Endodermal cell (in vitro differentiated cells): Measurements from ENCODE around the gene SERPINI1. TPM values are rescaled to one million over a fixed set of nuclear protein-coding genes. Genes with fewer than 3 reads are reported as not detected.

ENCODE experiments used
- DNase-seq: peaks from one replicate; pipeline ENCODE4 v3.0.0-alpha.2; 2017
- H3K27ac ChIP-seq: 2 replicates; pipeline ENCODE4 v1.5.1; 2013; ENCODE audit warnings: mild to moderate bottlenecking, low read depth, low read length, moderate library complexity
- H3K27me3 ChIP-seq: 2 replicates; pipeline ENCODE4 v1.6.1; 2013; ENCODE audit warnings: mild to moderate bottlenecking, low read length, moderate library complexity; ENCODE audit not compliant: insufficient read depth, control insufficient read depth, poor library complexity, severe bottlenecking
- H3K36me3 ChIP-seq: 2 replicates; pipeline ENCODE4 v1.7.0; 2013; ENCODE audit warnings: mild to moderate bottlenecking, low read length, moderate library complexity; ENCODE audit not compliant: control insufficient read depth, insufficient read depth
- H3K4me1 ChIP-seq: one replicate; pipeline ENCODE4 v1.7.0; 2013; ENCODE audit warnings: low read length; ENCODE audit not compliant: control insufficient read depth, insufficient read depth
- H3K4me3 ChIP-seq: 2 replicates; pipeline ENCODE4 v1.5.1; 2013; ENCODE audit warnings: mild to moderate bottlenecking, low read length, moderate library complexity
- H3K9ac ChIP-seq: 2 replicates; pipeline ENCODE4 v1.6.1; 2013; ENCODE audit warnings: mild to moderate bottlenecking, low read length, moderate library complexity; ENCODE audit not compliant: poor library complexity, severe bottlenecking; ENCODE audit errors: extremely low read depth
- H3K9me3 ChIP-seq: 2 replicates; pipeline ENCODE4 v1.6.1; 2013; ENCODE audit warnings: mild to moderate bottlenecking, low read length, moderate library complexity; ENCODE audit not compliant: control insufficient read depth
- H3K27ac Mint-ChIP-seq: 2 replicates; pipeline ENCODE4 v1.8.0; 2020; ENCODE audit warnings: mixed read lengths
- H3K27me3 Mint-ChIP-seq: 2 replicates; pipeline ENCODE4 v1.8.0; 2021; ENCODE audit warnings: mild to moderate bottlenecking, mixed read lengths; ENCODE audit not compliant: insufficient read depth
- H3K36me3 Mint-ChIP-seq: 2 replicates; pipeline ENCODE4 v1.8.0; 2020; ENCODE audit warnings: low read depth, mixed read lengths
- H3K4me1 Mint-ChIP-seq: 2 replicates; pipeline ENCODE4 v1.8.0; 2020; ENCODE audit warnings: mixed read lengths
- H3K4me3 Mint-ChIP-seq: 2 replicates; pipeline ENCODE4 v1.8.0; 2020; ENCODE audit warnings: mild to moderate bottlenecking, moderate library complexity, mixed read lengths
- H3K9me3 Mint-ChIP-seq: 2 replicates; pipeline ENCODE4 v1.8.0; 2020; ENCODE audit warnings: mild to moderate bottlenecking, mixed read lengths
- WGBS, 2 experiments: methylation state at CpG; one replicate each; pipeline versions ENCODE4 v1.1.5 to v1.1.7; 2013; ENCODE audit warnings: missing lambda C conversion rate in 2 of 2, mixed read lengths in 1 of 2; ENCODE audit not compliant: insufficient coverage in 1 of 2, insufficient read length in 1 of 2; 5-methylcytosine and 5-hydroxymethylcytosine counted together
- total RNA-seq, 2 donors: library from RNA; stranded (reverse); fragmentation: NEBNext Ultra II Directional in 1 of 2; extraction: Animal tissue kit (Norgen Biotek cat#: 25700) in 1 of 2; gene quantifications; 2 replicates in 1 of 2; 3 replicates in 1 of 2; pipeline ENCODE4 v1.2.1, GENCODE V29; 2021
- TF ChIP-seq, protein P1 (sequence below): fragments of 200-600 bp; sonication (generic); conservative IDR thresholded peaks from 2 replicates; pipeline ENCODE4 v1.5.0; 2021; ENCODE audit warnings: antibody characterized with exemption, mild to moderate bottlenecking

The SERPINI1 gene
- total RNA-seq, 2 donors from 2014 or later, result 16.1 to 21.2 TPM

DNA sequence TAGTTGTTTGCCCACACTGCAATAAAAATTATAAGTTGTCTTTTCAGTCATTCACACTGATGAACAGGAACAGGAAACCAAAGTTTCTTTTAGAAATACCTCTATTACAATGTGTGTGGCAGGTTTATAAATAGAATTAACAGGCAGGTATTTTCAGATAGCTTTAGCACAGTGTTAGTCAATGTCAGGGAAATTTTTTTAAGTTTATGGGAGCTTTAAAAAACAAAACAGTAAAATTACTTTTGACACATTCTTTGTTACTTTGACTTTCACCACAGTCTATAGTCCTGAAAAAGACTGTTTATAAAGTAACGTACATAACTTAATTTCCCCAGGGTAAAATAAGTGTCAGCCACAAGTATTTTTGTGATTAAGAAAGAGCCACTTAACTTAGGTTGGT lies 38.1 kb downstream of the SERPINI1 start:
- TF ChIP-seq, protein P1, sequence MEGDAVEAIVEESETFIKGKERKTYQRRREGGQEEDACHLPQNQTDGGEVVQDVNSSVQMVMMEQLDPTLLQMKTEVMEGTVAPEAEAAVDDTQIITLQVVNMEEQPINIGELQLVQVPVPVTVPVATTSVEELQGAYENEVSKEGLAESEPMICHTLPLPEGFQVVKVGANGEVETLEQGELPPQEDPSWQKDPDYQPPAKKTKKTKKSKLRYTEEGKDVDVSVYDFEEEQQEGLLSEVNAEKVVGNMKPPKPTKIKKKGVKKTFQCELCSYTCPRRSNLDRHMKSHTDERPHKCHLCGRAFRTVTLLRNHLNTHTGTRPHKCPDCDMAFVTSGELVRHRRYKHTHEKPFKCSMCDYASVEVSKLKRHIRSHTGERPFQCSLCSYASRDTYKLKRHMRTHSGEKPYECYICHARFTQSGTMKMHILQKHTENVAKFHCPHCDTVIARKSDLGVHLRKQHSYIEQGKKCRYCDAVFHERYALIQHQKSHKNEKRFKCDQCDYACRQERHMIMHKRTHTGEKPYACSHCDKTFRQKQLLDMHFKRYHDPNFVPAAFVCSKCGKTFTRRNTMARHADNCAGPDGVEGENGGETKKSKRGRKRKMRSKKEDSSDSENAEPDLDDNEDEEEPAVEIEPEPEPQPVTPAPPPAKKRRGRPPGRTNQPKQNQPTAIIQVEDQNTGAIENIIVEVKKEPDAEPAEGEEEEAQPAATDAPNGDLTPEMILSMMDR, result no peak
- Mint-ChIP-seq H3K9me3 (peaks cover 15% of the 10 kb centered on the region), H3K4me3 (no peak overlapping the region), H3K27me3 (peaks cover 2% of the 10 kb centered on the region), H3K4me1 (no peaks in the 10 kb centered on the region), H3K27ac (no peak overlapping the region), H3K36me3 (peaks cover 3% of the 10 kb centered on the region)
- DNase-seq, result no peak
- H3K27me3 ChIP-seq, result no peaks in the 10 kb centered on the region
- no peak overlapping the region for H3K27ac ChIP-seq
- WGBS, 2 experiments, result 100% methylated on average over 1 of the region's 1 CpG; no CpG with 5 or more reads in 1 of the 2 experiments
- no peaks in the 10 kb centered on the region for H3K4me1 ChIP-seq
- no peaks in the 10 kb centered on the region for H3K36me3 ChIP-seq
- H3K4me3 ChIP-seq, result no peak overlapping the region
- no peak overlapping the region for H3K9ac ChIP-seq
- peaks cover 10% of the 10 kb centered on the region for H3K9me3 ChIP-seq

GRCh38 chr3:167776066-167776685 lies 40.7 kb downstream of the SERPINI1 start:
- Histone ChIP-seq H3K27me3 (no peaks in the 10 kb centered on the region), H3K27ac (no peak overlapping the region), H3K4me1 (no peaks in the 10 kb centered on the region), H3K9ac (no peak overlapping the region), H3K36me3 (no peaks in the 10 kb centered on the region), H3K4me3 (no peak overlapping the region), H3K9me3 (peaks cover 14% of the 10 kb centered on the region)
- H3K4me3 Mint-ChIP-seq, result no peak overlapping the region
- DNase-seq, result no peak
- WGBS, 2 experiments, result 76 to 91% methylated on average over 3 to 4 of the region's 4 CpGs
- H3K27ac Mint-ChIP-seq, result no peak overlapping the region
- no peaks in the 10 kb centered on the region for H3K4me1 Mint-ChIP-seq
- H3K27me3 Mint-ChIP-seq, result peaks cover 2% of the 10 kb centered on the region
- peaks cover 15% of the 10 kb centered on the region for H3K9me3 Mint-ChIP-seq
- TF ChIP-seq, protein P1, result no peak
- H3K36me3 Mint-ChIP-seq, result peaks cover 3% of the 10 kb centered on the region

DNA sequence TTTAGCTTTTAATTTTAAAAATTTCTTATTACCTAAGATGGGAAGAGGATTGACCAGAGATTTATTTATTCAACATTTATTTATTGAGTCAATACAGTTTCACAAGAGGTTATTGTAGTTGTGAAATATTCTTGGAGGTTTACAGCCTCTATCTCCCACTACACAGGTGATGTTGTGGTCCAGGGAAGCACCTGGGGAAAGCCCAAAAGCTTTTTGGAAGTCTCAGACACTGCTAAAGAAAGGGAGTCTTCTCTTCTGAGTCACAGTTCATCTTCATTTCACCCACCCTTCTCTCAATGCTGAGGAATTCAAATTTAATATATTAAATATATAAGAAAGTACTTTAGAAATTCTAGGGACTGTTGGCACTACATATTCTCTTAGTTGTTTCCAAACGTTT lies 41.8 kb downstream of the SERPINI1 start:
- Mint-ChIP-seq H3K4me1 (no peaks in the 10 kb centered on the region), H3K27me3 (no peaks in the 10 kb centered on the region), H3K4me3 (no peak overlapping the region), H3K27ac (no peak overlapping the region), H3K36me3 (peaks cover 3% of the 10 kb centered on the region), H3K9me3 (peaks cover 15% of the 10 kb centered on the region)
- Histone ChIP-seq H3K9ac (no peak overlapping the region), H3K27me3 (no peaks in the 10 kb centered on the region), H3K36me3 (no peaks in the 10 kb centered on the region), H3K9me3 (peaks cover 14% of the 10 kb centered on the region), H3K4me3 (no peak overlapping the region), H3K27ac (no peak overlapping the region), H3K4me1 (no peaks in the 10 kb centered on the region)
- TF ChIP-seq, protein P1, result no peak
- no peak for DNase-seq
- WGBS, 2 experiments, result 88% methylated on average over 1 of the region's 1 CpG; no CpG with 5 or more reads in 1 of the 2 experiments
